GM12875 (cell line): ENCODE results near the gene GCSAM.

Experiments
- H3K4me3 ChIP-seq: one replicate; pipeline ENCODE4 v1.5.1; 2011; ENCODE audit warnings: low read depth, low read length, control low read depth
- TF ChIP-seq, protein P1 (sequence below): IDR thresholded peaks from 2 replicates; pipeline ENCODE4 v1.5.1; 2011; ENCODE audit warnings: low read depth, mild to moderate bottlenecking, control low read depth, inconsistent platforms, low read length, moderate library complexity, borderline replicate concordance; ENCODE audit not compliant: insufficient read depth

The GCSAM gene

DNA sequence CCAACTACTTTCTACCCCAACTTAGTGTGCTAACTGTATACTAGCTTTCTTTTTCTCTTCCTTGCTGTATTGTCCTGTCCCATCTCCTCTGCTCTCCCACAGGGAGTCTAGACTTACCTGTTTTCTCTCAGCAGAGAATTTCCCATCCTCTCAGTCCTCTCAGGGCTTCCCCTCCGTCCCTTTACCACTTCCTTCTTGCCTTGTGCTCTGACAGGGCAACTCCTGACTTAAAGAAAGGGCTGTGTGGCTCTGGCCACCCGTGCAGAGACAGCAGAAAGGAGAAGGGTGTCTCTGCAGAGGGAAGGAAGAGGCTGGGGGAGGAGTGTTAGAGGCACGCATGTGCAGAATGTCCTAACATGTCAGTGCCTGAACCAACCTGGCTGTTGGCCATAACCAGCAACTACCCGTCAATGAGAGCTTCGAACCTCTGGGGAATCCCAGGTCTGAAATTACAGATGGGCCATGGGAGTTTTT lies at the start of gene GCSAM:
GCSAM (minus strand) TSS at position 274 of the 474 bp plus-strand sequence; CDS start at position 146, 128 bp downstream.
- peak within 1 kb of the TSS; percentile 80 for H3K4me3 ChIP-seq
- TF ChIP-seq, protein P1, sequence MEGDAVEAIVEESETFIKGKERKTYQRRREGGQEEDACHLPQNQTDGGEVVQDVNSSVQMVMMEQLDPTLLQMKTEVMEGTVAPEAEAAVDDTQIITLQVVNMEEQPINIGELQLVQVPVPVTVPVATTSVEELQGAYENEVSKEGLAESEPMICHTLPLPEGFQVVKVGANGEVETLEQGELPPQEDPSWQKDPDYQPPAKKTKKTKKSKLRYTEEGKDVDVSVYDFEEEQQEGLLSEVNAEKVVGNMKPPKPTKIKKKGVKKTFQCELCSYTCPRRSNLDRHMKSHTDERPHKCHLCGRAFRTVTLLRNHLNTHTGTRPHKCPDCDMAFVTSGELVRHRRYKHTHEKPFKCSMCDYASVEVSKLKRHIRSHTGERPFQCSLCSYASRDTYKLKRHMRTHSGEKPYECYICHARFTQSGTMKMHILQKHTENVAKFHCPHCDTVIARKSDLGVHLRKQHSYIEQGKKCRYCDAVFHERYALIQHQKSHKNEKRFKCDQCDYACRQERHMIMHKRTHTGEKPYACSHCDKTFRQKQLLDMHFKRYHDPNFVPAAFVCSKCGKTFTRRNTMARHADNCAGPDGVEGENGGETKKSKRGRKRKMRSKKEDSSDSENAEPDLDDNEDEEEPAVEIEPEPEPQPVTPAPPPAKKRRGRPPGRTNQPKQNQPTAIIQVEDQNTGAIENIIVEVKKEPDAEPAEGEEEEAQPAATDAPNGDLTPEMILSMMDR, result no peak

- H3K4me3 ChIP-seq, result no peak overlapping the region
- TF ChIP-seq, protein P1, result no peak
Observed at GRCh38 chr3:112175646-112176045, 42.6 kb upstream of the GCSAM start.

- H3K4me3 ChIP-seq, result no peak overlapping the region
Observed at GRCh38 chr3:112175037-112175436, 42.0 kb upstream of the GCSAM start.

GRCh38 chr3:112171144-112171543 lies 38.1 kb upstream of the GCSAM start:
- TF ChIP-seq, protein P1, result no peak
- no peak overlapping the region for H3K4me3 ChIP-seq

More at GRCh38 chr3:112175037-112175436, 42.0 kb upstream of the GCSAM start:
- TF ChIP-seq, protein P1, result no peak

GRCh38 chr3:112170046-112170445 lies 37.0 kb upstream of the GCSAM start:
- TF ChIP-seq, protein P1, result no peak
- H3K4me3 ChIP-seq, result no peak overlapping the region

DNA sequence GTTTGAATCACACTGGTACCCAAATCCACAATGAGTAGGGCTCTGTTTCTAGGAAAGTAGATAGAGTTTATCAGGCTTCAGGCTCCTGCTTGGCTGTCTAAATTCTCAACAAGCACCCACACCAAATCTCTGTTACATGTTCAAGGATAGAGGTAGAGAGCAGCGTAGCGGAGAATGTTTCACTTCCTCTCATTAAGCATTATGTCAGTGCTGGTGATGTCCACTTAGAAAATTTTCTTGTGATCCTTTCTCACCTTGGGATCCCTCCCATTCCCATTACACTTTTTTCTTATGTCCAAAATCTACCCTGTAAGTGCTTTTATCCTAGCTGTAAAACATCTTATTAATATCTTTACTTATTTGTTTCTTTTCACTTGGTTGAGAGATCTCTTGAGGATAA lies 34.7 kb upstream of the GCSAM start:
- no peak overlapping the region for H3K4me3 ChIP-seq
- TF ChIP-seq, protein P1, result no peak

DNA sequence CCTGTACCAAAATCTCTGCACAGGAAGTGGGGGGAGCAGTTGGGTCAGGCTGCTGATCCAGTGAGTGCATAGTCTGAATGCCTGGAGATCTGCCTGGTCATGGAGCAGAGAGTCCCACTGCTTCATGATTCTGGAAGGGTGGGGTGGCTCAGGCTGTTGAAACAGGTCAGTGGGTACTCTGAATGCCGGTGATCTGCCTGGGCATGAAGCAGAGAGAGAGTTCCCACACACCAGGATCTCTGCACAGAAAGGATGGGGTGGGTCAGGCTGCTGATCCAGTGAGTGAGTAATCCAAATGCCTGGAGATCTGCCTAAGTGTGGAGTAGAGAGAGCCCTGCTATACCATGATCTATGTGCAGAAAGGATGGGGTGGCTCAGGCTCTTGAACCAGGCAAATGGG lies 16.1 kb upstream of the GCSAM start:
- H3K4me3 ChIP-seq, result no peak overlapping the region
- TF ChIP-seq, protein P1, result no peak
